GM12878 (cell line): ENCODE data around the gene SP100.

Source experiments
- BHLHE40 ChIP-seq, 2 experiments: fragments of 450-650 bp in 1 of 2; IDR thresholded peaks; 2 replicates each; pipeline ENCODE4 v1.6.1; 2011 to 2017; ENCODE audit warnings: low read depth in 2 of 2, borderline replicate concordance in 1 of 2, improper control_type of control experiment in 1 of 2, low read length in 1 of 2, mild to moderate bottlenecking in 1 of 2
- CHD2 ChIP-seq: IDR thresholded peaks from 2 replicates; pipeline ENCODE4 v1.6.1; 2011; ENCODE audit warnings: low read depth, low read length, improper control_type of control experiment, borderline replicate concordance
- CTCF ChIP-seq, 3 experiments: IDR thresholded peaks in 2 of 3; conservative IDR thresholded peaks in 1 of 3; 2 replicates each; pipeline ENCODE4 v1.5.1; 2011; ENCODE audit warnings: low read depth in 3 of 3, low read length in 3 of 3, mild to moderate bottlenecking in 3 of 3, control low read depth in 2 of 3, moderate library complexity in 2 of 3, inconsistent platforms in 1 of 3, mixed read lengths in 1 of 3; ENCODE audit not compliant: control insufficient read depth in 2 of 3, insufficient read depth in 1 of 3; ENCODE audit errors: extremely low read depth in 1 of 3
- E2F4 ChIP-seq: IDR thresholded peaks from 2 replicates; pipeline ENCODE4 v1.6.1; 2012; ENCODE audit warnings: low read depth, low read length, improper control_type of control experiment
- E4F1 ChIP-seq: fragments of 450-650 bp; IDR thresholded peaks from 2 replicates; pipeline ENCODE4 v1.6.1; 2018; ENCODE audit warnings: borderline replicate concordance, mild to moderate bottlenecking; ENCODE audit not compliant: partially characterized antibody
- EP300 ChIP-seq, 2 experiments: fragments of 150-350 bp in 1 of 2; IDR thresholded peaks; 2 replicates each; pipeline ENCODE4 v1.6.1; 2011 to 2012; ENCODE audit warnings: low read depth in 2 of 2, low read length in 2 of 2, borderline replicate concordance in 1 of 2, improper control_type of control experiment in 1 of 2, inconsistent platforms in 1 of 2; ENCODE audit not compliant: control insufficient read depth in 1 of 2
- EZH2 ChIP-seq: IDR thresholded peaks from 2 replicates; pipeline ENCODE4 v1.6.1; 2012; ENCODE audit warnings: low read depth, mild to moderate bottlenecking, control low read depth, inconsistent platforms, low read length, borderline replicate concordance; ENCODE audit not compliant: control insufficient read depth
- NRF1 ChIP-seq: conservative IDR thresholded peaks from 2 replicates; pipeline ENCODE4 v1.6.1; 2011; ENCODE audit warnings: mild to moderate bottlenecking, low read depth, low read length, improper control_type of control experiment
- PML ChIP-seq: IDR thresholded peaks from 2 replicates; pipeline ENCODE4 v1.6.1; 2012; ENCODE audit warnings: low read length, inconsistent platforms
- TAF1 ChIP-seq: IDR thresholded peaks from 2 replicates; pipeline ENCODE4 v1.6.1; 2011; ENCODE audit warnings: mild to moderate bottlenecking, low read depth, low read length, borderline replicate concordance

- no peak for TF ChIP-seq CTCF (IDR thresholded peaks at IDR 0.05 in 2 of 3, conservative IDR thresholded peaks at IDR 0.05 in 1 of 3; ENCODE audit: control insufficient read depth in 2 of 3, extremely low read depth in 1 of 3, insufficient read depth in 1 of 3, low read depth in 3 of 3, low read length in 3 of 3)
- no peak for TF ChIP-seq E2F4
- TF ChIP-seq PML: no peak
- TF ChIP-seq NRF1: no peak
- no peak for TF ChIP-seq CHD2
- no peak for TF ChIP-seq BHLHE40 (IDR thresholded peaks at IDR 0.05; ENCODE audit: borderline replicate concordance in 1 of 2, low read depth in 2 of 2, low read length in 1 of 2)
- no peak for TF ChIP-seq EP300 (IDR thresholded peaks at IDR 0.05; ENCODE audit: borderline replicate concordance in 1 of 2, control insufficient read depth in 1 of 2, low read depth in 2 of 2, low read length in 2 of 2)
- no peak for TF ChIP-seq EZH2
- no peak for TF ChIP-seq E4F1
- TF ChIP-seq TAF1: no peak
Measured at GRCh38 chr2:230592775-230593174, 176.8 kb downstream of the SP100 start.
